HG02798 (cell line): ENCODE data around the gene ZNF611.
"Not testable (repeated sequence)": the region's sequence is repeated elsewhere in the genome, so short reads cannot be mapped to it uniquely, and the experiment has no call there.

Experiments used
- ATAC-seq: cut with Tn5 transposase; IDR thresholded peaks from one replicate; pipeline ENCODE4 v1.9.1; 2021; ENCODE audit warnings: mild to moderate bottlenecking; ENCODE audit not compliant: unreplicated experiment, poor library complexity

The ZNF611 gene

GRCh38 chr19:52720541-52720940 is 14.3 kb downstream of the ZNF611 start:
- ATAC-seq, result not testable (repeated sequence)

GRCh38 chr19:52716522-52716921 is 18.3 kb downstream of the ZNF611 start:
- ATAC-seq, result no peak

GRCh38 chr19:52715902-52716301 is 18.9 kb downstream of the ZNF611 start:
- not testable (repeated sequence) for ATAC-seq

- not testable (repeated sequence) for ATAC-seq
Measured at GRCh38 chr19:52715330-52715729, 19.5 kb downstream of the ZNF611 start.

GRCh38 chr19:52713051-52713450 is 21.8 kb downstream of the ZNF611 start:
- ATAC-seq, result not testable (repeated sequence)

- not testable (repeated sequence) for ATAC-seq
Measured at GRCh38 chr19:52711661-52712060, 23.2 kb downstream of the ZNF611 start.

GRCh38 chr19:52710538-52710937 is 24.3 kb downstream of the ZNF611 start:
- no peak for ATAC-seq

GRCh38 chr19:52705615-52706014 is 29.2 kb downstream of the ZNF611 start:
- not testable (repeated sequence) for ATAC-seq

- no peak for ATAC-seq
Measured at GRCh38 chr19:52703917-52704316, 30.9 kb downstream of the ZNF611 start.

GRCh38 chr19:52700673-52701072 is 34.2 kb downstream of the ZNF611 start:
- no peak for ATAC-seq

GRCh38 chr19:52699555-52699954 is 35.3 kb downstream of the ZNF611 start:
- not testable (repeated sequence) for ATAC-seq

- no peak for ATAC-seq
Measured at GRCh38 chr19:52695996-52696395, 38.8 kb downstream of the ZNF611 start.

GRCh38 chr19:52694921-52695320 is 39.9 kb downstream of the ZNF611 start:
- ATAC-seq, result no peak

GRCh38 chr19:52694281-52694680 is 40.6 kb downstream of the ZNF611 start:
- not testable (repeated sequence) for ATAC-seq

GRCh38 chr19:52692431-52693008 is 42.3 kb downstream of the ZNF611 start:
- ATAC-seq, result no peak

GRCh38 chr19:52691737-52692136 is 43.1 kb downstream of the ZNF611 start:
- no peak for ATAC-seq

GRCh38 chr19:52691215-52691610 is 43.6 kb downstream of the ZNF611 start:
- no peak for ATAC-seq

GRCh38 chr19:52690369-52691214 is 44.3 kb downstream of the ZNF611 start:
- peak; percentile 95 for ATAC-seq

- ATAC-seq, result no peak
Measured at GRCh38 chr19:52689843-52690368, 44.9 kb downstream of the ZNF611 start.

- not testable (repeated sequence) for ATAC-seq
Measured at GRCh38 chr19:52688925-52689796, 45.7 kb downstream of the ZNF611 start.
